ENCODE measurements around the gene MRPL44. TPM values are rescaled to one million over a fixed set of nuclear protein-coding genes. Genes with fewer than 3 reads are reported as not detected.

The MRPL44 gene
- total and polyA plus RNA-seq, 2 of the 13 experiments (the other 11 are each of a cell fraction or from before 2014, with no cell fraction given) = 38.4 to 78.0 TPM

GRCh38 chr2:223944166-223944702, 13.0 kb upstream of the MRPL44 start (continued):
- TF ChIP-seq TAF15 (IDR thresholded peaks at IDR 0.05; ENCODE audit: low read depth, low read length, poor library complexity, severe bottlenecking) (no peak), ZNF512 (CRISPR knock-in tag; IDR thresholded peaks at IDR 0.05) (no peak), KDM5A (IDR thresholded peaks at IDR 0.05; ENCODE audit: borderline replicate concordance, low read length) (no peak; the same call in 1 of the 2 replicates), HBP1 (CRISPR knock-in tag; IDR thresholded peaks at IDR 0.05; ENCODE audit: low read depth) (peak; percentile 28; the same call in 1 of the 2 replicates), ZNF501 (CRISPR knock-in tag; IDR thresholded peaks at IDR 0.05) (no peak), ADNP (CRISPR knock-in tag; IDR thresholded peaks at IDR 0.05) (no peak), MAZ (IDR thresholded peaks at IDR 0.05; ENCODE audit: borderline replicate concordance, low read depth, low read length) (0 out of 2 replicates have a peak, but pooled peaks have one; percentile 56), MAZ (CRISPR knock-in tag; IDR thresholded peaks at IDR 0.05; ENCODE audit: low read depth) (no peak), SYNCRIP (IDR thresholded peaks at IDR 0.05; ENCODE audit: insufficient read depth, low read depth, low read length) (no peak), SP2 (CRISPR knock-in tag; IDR thresholded peaks at IDR 0.05) (no peak), PHB2 (IDR thresholded peaks at IDR 0.05; ENCODE audit: partially characterized antibody) (no peak), MIER3 (CRISPR knock-in tag; IDR thresholded peaks at IDR 0.05; ENCODE audit: borderline replicate concordance) (no peak), ZNF441 (CRISPR knock-in tag; IDR thresholded peaks at IDR 0.05; ENCODE audit: borderline replicate concordance) (peak; percentile 64; the same call in 1 of the 2 replicates), ZNF761 (CRISPR knock-in tag; conservative IDR thresholded peaks at IDR 0.05) (no peak), RFX5 (IDR thresholded peaks at IDR 0.05; ENCODE audit: low read depth, low read length) (no peak), ZNF496 (CRISPR knock-in tag; IDR thresholded peaks at IDR 0.05; ENCODE audit: insufficient replicate concordance) (no peak), JARID2 (CRISPR knock-in tag; IDR thresholded peaks at IDR 0.05; ENCODE audit: insufficient replicate concordance) (no peak), HNRNPUL1 (IDR thresholded peaks at IDR 0.05; ENCODE audit: low read depth, low read length) (no peak), KAT8 (CRISPR knock-in tag; IDR thresholded peaks at IDR 0.05) (0 out of 2 replicates have a peak, but pooled peaks have one; percentile 30), ZNF550 (CRISPR knock-in tag; IDR thresholded peaks at IDR 0.05; ENCODE audit: borderline replicate concordance) (no peak), ZNF570 (CRISPR knock-in tag; IDR thresholded peaks at IDR 0.05; ENCODE audit: borderline replicate concordance) (no peak), ZNF883 (CRISPR knock-in tag; IDR thresholded peaks at IDR 0.05; ENCODE audit: not compliant biosample characterization) (peak; percentile 45), ZNF121 (CRISPR knock-in tag; IDR thresholded peaks at IDR 0.05) (no peak), GFI1 (CRISPR knock-in tag; IDR thresholded peaks at IDR 0.05; ENCODE audit: borderline replicate concordance) (no peak), TCF7L2 (IDR thresholded peaks at IDR 0.05; ENCODE audit: low read depth, low read length) (no peak), ZNF503 (CRISPR knock-in tag; IDR thresholded peaks at IDR 0.05) (no peak), ZBTB7A (CRISPR knock-in tag; IDR thresholded peaks at IDR 0.05) (peak; percentile 62)

All from HepG2 (cell line).